DMS114 treated with DMSO at 0.1 percent for 48 hours (cell line): ENCODE data around the gene TRABD.

ENCODE experiments used
- DNase-seq: peaks from one replicate; lab custom pipeline; 2025; ENCODE audit not compliant: unreplicated experiment; lab: John Stamatoyannopoulos, UW

Gene TRABD

GRCh38 chr22:50216684-50217520 is 31.2 kb downstream of the TRABD start:
- no peak for DNase-seq

GRCh38 chr22:50217543-50218152 is 31.9 kb downstream of the TRABD start:
- no peak for DNase-seq

- no peak for DNase-seq
Observed at GRCh38 chr22:50218153-50218995, 32.7 kb downstream of the TRABD start.

GRCh38 chr22:50218996-50219727 is 33.4 kb downstream of the TRABD start:
- DNase-seq, result no peak

GRCh38 chr22:50219800-50220602 is 34.3 kb downstream of the TRABD start:
- DNase-seq, result no peak

GRCh38 chr22:50220603-50221409 is 35.1 kb downstream of the TRABD start:
- no peak for DNase-seq

- no peak for DNase-seq
Observed at GRCh38 chr22:50221410-50222300, 35.9 kb downstream of the TRABD start.

GRCh38 chr22:50222508-50222907 is 36.8 kb downstream of the TRABD start:
- no peak for DNase-seq

GRCh38 chr22:50224071-50224470 is 38.4 kb downstream of the TRABD start:
- no peak for DNase-seq

- DNase-seq, result no peak
Observed at GRCh38 chr22:50225200-50225969, 39.7 kb downstream of the TRABD start.

- DNase-seq, result no peak
Observed at GRCh38 chr22:50226063-50226874, 40.6 kb downstream of the TRABD start.

- no peak for DNase-seq
Observed at GRCh38 chr22:50226875-50227165, 41.1 kb downstream of the TRABD start.

GRCh38 chr22:50227579-50228215 is 42.0 kb downstream of the TRABD start:
- DNase-seq, result no peak

- no peak for DNase-seq
Observed at GRCh38 chr22:50228366-50228765, 42.7 kb downstream of the TRABD start.

- DNase-seq, result no peak
Observed at GRCh38 chr22:50229370-50229769, 43.7 kb downstream of the TRABD start.

- no peak for DNase-seq
Observed at GRCh38 chr22:50232481-50233151, 46.9 kb downstream of the TRABD start.
